ENCODE results near the gene ZNF362.

DNA sequence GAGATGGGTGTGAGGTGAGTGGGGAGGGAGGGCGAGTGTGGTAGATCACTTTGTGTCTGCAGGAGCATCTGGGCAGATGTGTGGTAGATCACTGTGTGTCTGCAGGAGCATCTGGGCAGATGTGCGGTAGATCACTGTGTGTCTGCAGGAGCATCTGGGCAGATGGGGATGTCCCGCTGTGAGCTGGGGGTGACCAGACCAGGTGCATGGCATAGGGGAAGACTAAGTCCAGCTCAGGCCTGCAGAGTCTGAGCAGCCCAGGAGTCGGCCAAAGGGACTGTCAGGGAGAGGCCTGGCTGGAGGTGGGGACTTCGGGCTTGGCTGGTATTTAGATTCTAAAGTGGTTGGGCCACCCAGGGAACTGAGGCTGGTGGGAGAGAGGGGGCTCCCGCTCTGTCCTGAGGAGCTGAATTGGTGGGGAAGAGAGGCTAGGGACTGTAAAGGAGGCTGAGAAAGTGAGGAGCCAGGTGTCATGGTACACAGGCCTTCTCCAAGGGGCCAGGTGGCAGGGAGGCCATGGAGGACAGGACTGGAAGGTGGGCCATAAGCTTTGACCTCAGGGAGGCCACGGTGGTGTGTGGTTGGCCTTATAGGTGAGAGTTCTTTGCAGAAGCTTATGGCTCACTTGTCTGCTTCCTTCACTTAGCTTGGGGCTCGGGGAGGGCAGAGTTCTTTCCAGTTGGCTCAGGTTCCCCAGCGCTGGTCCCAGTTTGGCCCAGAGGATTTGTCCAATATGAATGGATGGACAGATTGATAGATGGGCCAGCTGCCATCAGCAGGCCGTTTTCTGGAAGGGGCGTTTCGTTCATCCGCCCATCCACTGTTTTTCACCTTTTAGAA, 15.6 kb downstream of the ZNF362 start:
- TF ChIP-seq, protein P1, sequence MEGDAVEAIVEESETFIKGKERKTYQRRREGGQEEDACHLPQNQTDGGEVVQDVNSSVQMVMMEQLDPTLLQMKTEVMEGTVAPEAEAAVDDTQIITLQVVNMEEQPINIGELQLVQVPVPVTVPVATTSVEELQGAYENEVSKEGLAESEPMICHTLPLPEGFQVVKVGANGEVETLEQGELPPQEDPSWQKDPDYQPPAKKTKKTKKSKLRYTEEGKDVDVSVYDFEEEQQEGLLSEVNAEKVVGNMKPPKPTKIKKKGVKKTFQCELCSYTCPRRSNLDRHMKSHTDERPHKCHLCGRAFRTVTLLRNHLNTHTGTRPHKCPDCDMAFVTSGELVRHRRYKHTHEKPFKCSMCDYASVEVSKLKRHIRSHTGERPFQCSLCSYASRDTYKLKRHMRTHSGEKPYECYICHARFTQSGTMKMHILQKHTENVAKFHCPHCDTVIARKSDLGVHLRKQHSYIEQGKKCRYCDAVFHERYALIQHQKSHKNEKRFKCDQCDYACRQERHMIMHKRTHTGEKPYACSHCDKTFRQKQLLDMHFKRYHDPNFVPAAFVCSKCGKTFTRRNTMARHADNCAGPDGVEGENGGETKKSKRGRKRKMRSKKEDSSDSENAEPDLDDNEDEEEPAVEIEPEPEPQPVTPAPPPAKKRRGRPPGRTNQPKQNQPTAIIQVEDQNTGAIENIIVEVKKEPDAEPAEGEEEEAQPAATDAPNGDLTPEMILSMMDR (conservative IDR thresholded peaks at IDR 0.05) = no peak
- TF ChIP-seq ZFX (IDR thresholded peaks at IDR 0.05) = no peak
